Upper lobe of left lung (tissue), 6 donors: ENCODE measurements around the gene TULP1. TPM values are rescaled to one million over a fixed set of nuclear protein-coding genes. Genes with fewer than 3 reads are reported as not detected.

Source experiments
- ATAC-seq, 2 donors: fragments of 200-7000 bp; cut with Tn5 transposase; one replicate each; pipeline ENCODE4 v1.9.1; 2022; ENCODE audit warnings: mild to moderate bottlenecking in 2 of 2, moderate library complexity in 2 of 2; ENCODE audit not compliant: low FRiP score in 2 of 2
- DNase-seq, 2 donors: peaks; one replicate each; pipeline ENCODE4 v3.0.0-alpha.2; 2019 to 2020
- H3K27ac ChIP-seq, 4 donors: fragments of 200-600 bp; sonication (generic); one replicate each; pipeline ENCODE4 v1.5.1; 2016 to 2019
- H3K27me3 ChIP-seq, 4 donors: fragments of 200-600 bp; sonication (generic); one replicate each; pipeline ENCODE4 v1.5.1; 2017 to 2019
- H3K36me3 ChIP-seq, 4 donors: fragments of 200-600 bp; sonication (generic); one replicate each; pipeline ENCODE4 v1.5.1; 2016 to 2019
- H3K4me1 ChIP-seq, 4 donors: fragments of 200-600 bp; sonication (generic); one replicate each; pipeline ENCODE4 v1.5.1; 2018 to 2019
- H3K4me3 ChIP-seq, 4 donors: fragments of 200-600 bp; sonication (generic); one replicate each; pipeline ENCODE4 v1.5.1; 2017 to 2019; ENCODE audit warnings: mild to moderate bottlenecking in 2 of 4, moderate library complexity in 1 of 4
- H3K9me3 ChIP-seq, 4 donors: fragments of 200-600 bp; sonication (generic); one replicate each; pipeline ENCODE4 v1.5.1; 2018 to 2019
- CTCF ChIP-seq, 6 experiments: fragments of 450-650 bp in 4 of 6; fragments of 200-600 bp in 2 of 6; sonication (generic) in 2 of 6; IDR thresholded peaks; one replicate each; pipeline ENCODE4 v1.5.1; 2016 to 2019; ENCODE audit warnings: antibody characterized with exemption in 6 of 6
- EP300 ChIP-seq, 4 donors: sonication (generic); formaldehyde crosslinking; IDR thresholded peaks; one replicate each; pipeline ENCODE4 v1.5.1; 2017; ENCODE audit warnings: antibody characterized with exemption in 4 of 4, control low read depth in 2 of 4
- POLR2A ChIP-seq, 4 donors: fragments of 450-650 bp; IDR thresholded peaks; one replicate each; pipeline ENCODE4 v1.5.1; 2016 to 2017; ENCODE audit warnings: antibody characterized with exemption in 4 of 4, mild to moderate bottlenecking in 2 of 4
- POLR2AphosphoS5 ChIP-seq, 2 donors: sonication (generic); formaldehyde crosslinking; IDR thresholded peaks; one replicate each; pipeline ENCODE4 v1.5.1; 2017; ENCODE audit warnings: antibody characterized with exemption in 2 of 2
- WGBS, 2 donors: methylation state at CpG; one replicate each; pipeline ENCODE4 v1.1.5; 2017 to 2018; 5-methylcytosine and 5-hydroxymethylcytosine counted together
- total RNA-seq, 6 donors: library from RNA; depleted of rRNA in 4 of 6; stranded (reverse); fragments of >200 nt in 4 of 6; gene quantifications; one replicate each; pipeline versions ENCODE4 v1.1.0 to v1.2.1, GENCODE V29; 2016 to 2021
- donor health status: DM: no; HTN: no; CAD: no; lungs with moderate emphysema.
- donor health status: DM: no; HTN: yes; CAD: no; lungs with severe emphysema.

Gene TULP1
- total RNA-seq, 6 donors from 2014 or later: not detected

- no peaks in the 10 kb centered on the region for H3K27me3 ChIP-seq
- H3K9me3 ChIP-seq: no peaks in the 10 kb centered on the region
- H3K27ac ChIP-seq: no peak overlapping the region
- no peak overlapping the region for H3K4me3 ChIP-seq
- no peak for ATAC-seq
- no peak for TF ChIP-seq POLR2A (IDR thresholded peaks at IDR 0.05)
- no peak for TF ChIP-seq EP300 (IDR thresholded peaks at IDR 0.05)
- no peak for TF ChIP-seq CTCF (IDR thresholded peaks at IDR 0.05)
- TF ChIP-seq POLR2AphosphoS5 (IDR thresholded peaks at IDR 0.05): no peak
- no peak for DNase-seq
- H3K36me3 ChIP-seq: peaks cover 0 to 31% (median 3%) of the 10 kb centered on the region in 4 donors
- H3K4me1 ChIP-seq: peaks cover 28 to 39% (median 34%) of the 10 kb centered on the region in 4 donors
- WGBS, 2 donors: 88 to 91% methylated on average over 3 of the region's 3 CpGs
Observed at GRCh38 chr6:35483490-35483889, 29.2 kb downstream of the TULP1 start.

- Histone ChIP-seq H3K27me3 (no peaks in the 10 kb centered on the region), H3K36me3 (peaks cover 0 to 35% (median 5%) of the 10 kb centered on the region in 4 donors), H3K9me3 (no peaks in the 10 kb centered on the region), H3K27ac (no peak overlapping the region), H3K4me1 (peaks cover 24 to 35% (median 30%) of the 10 kb centered on the region in 4 donors), H3K4me3 (no peak overlapping the region)
- TF ChIP-seq POLR2A (IDR thresholded peaks at IDR 0.05) (no peak), EP300 (IDR thresholded peaks at IDR 0.05) (no peak), POLR2AphosphoS5 (IDR thresholded peaks at IDR 0.05) (no peak), CTCF (IDR thresholded peaks at IDR 0.05) (no peak)
- WGBS, 2 donors: 93 to 96% methylated on average over 4 of the region's 4 CpGs
- ATAC-seq (no peak), DNase-seq (no peak)
Observed at GRCh38 chr6:35483062-35483461, 29.6 kb downstream of the TULP1 start.

- H3K4me3 ChIP-seq: no peak overlapping the region
- no peaks in the 10 kb centered on the region for H3K9me3 ChIP-seq
- no peak for DNase-seq
- no peaks in the 10 kb centered on the region for H3K27me3 ChIP-seq
- peaks cover 0 to 41% (median 10%) of the 10 kb centered on the region in 4 donors for H3K36me3 ChIP-seq
- no peak overlapping the region for H3K27ac ChIP-seq
- no peak for ATAC-seq
- TF ChIP-seq CTCF (IDR thresholded peaks at IDR 0.05) (no peak), POLR2AphosphoS5 (IDR thresholded peaks at IDR 0.05) (no peak), POLR2A (IDR thresholded peaks at IDR 0.05) (no peak), EP300 (IDR thresholded peaks at IDR 0.05) (no peak)
- 85 to 87% methylated on average over 8 of the region's 8 CpGs for WGBS, 2 donors
- H3K4me1 ChIP-seq: peaks cover 12 to 17% (median 17%) of the 10 kb centered on the region in 4 donors
Observed at GRCh38 chr6:35481226-35481625, 31.5 kb downstream of the TULP1 start.

- TF ChIP-seq CTCF (IDR thresholded peaks at IDR 0.05) (no peak), POLR2AphosphoS5 (IDR thresholded peaks at IDR 0.05) (no peak), POLR2A (IDR thresholded peaks at IDR 0.05) (no peak), EP300 (IDR thresholded peaks at IDR 0.05) (no peak)
- Histone ChIP-seq H3K27me3 (no peaks in the 10 kb centered on the region), H3K27ac (no peak overlapping the region), H3K4me3 (no peak overlapping the region), H3K36me3 (peaks cover 0 to 51% (median 10%) of the 10 kb centered on the region in 4 donors), H3K9me3 (no peaks in the 10 kb centered on the region), H3K4me1 (peaks cover 2 to 7% (median 6%) of the 10 kb centered on the region in 4 donors)
- DNase-seq: no peak
- no peak for ATAC-seq
- 90 to 94% methylated on average over 6 to 12 of the region's 12 CpGs for WGBS, 2 donors
Observed at GRCh38 chr6:35480176-35480575, 32.5 kb downstream of the TULP1 start.

GRCh38 chr6:35478259-35478658, 34.4 kb downstream of the TULP1 start:
- Histone ChIP-seq H3K27me3 (no peaks in the 10 kb centered on the region), H3K9me3 (no peaks in the 10 kb centered on the region), H3K4me1 (no peaks in the 10 kb centered on the region), H3K36me3 (peaks cover 1 to 60% (median 15%) of the 10 kb centered on the region in 4 donors), H3K4me3 (no peak overlapping the region), H3K27ac (no peak overlapping the region)
- WGBS, 2 donors: 76 to 88% methylated on average over 4 to 7 of the region's 7 CpGs
- TF ChIP-seq CTCF (IDR thresholded peaks at IDR 0.05) (no peak), POLR2AphosphoS5 (IDR thresholded peaks at IDR 0.05) (no peak), EP300 (IDR thresholded peaks at IDR 0.05) (no peak), POLR2A (IDR thresholded peaks at IDR 0.05) (no peak)
- no peak for DNase-seq
- no peak for ATAC-seq
